H1 (cell line): ENCODE data around the gene PDZD2. TPM values are rescaled to one million over a fixed set of nuclear protein-coding genes. Genes with fewer than 3 reads are reported as not detected.

ENCODE experiments used
- CTCF ChIA-PET: fragments of 300-600 bp; sonication (Branson Sonifier 250); formaldehyde crosslinking; loops from one replicate; lab custom pipeline; 2021; ENCODE audit not compliant: partially characterized antibody; lab: Charles Lee
- POLR2A ChIA-PET: fragments of 300-600 bp; sonication (Branson Sonifier 250); formaldehyde crosslinking; loops from one replicate; lab custom pipeline; 2021; ENCODE audit warnings: inconsistent platforms; ENCODE audit not compliant: partially characterized antibody; lab: Charles Lee
- DNase-seq, 2 experiments: peaks; one replicate each; pipeline versions ENCODE4 v3.0.0 to v3.0.0-alpha.2; 2010 to 2022; ENCODE audit warnings: low spot score in 2 of 2, low read depth in 1 of 2, mixed read lengths in 1 of 2
- FAIRE-seq: peaks from 2 replicates; lab custom pipeline; 2011; peaks lifted over from hg19 to GRCh38; lab: Jason Lieb, UNC
- H2AFZ ChIP-seq: 2 replicates; pipeline ENCODE4 v1.8.1; 2012; ENCODE audit warnings: low read length, inconsistent platforms
- H2AK5ac ChIP-seq: 2 replicates; pipeline ENCODE4 v1.6.1; 2013; ENCODE audit warnings: low read depth, low read length
- H2BK120ac ChIP-seq: replicated peaks from 2 replicates; pipeline ENCODE3; 2013; ENCODE audit warnings: low read depth, low read length, inconsistent platforms
- H2BK12ac ChIP-seq: 2 replicates; pipeline ENCODE4 v1.6.1; 2013; ENCODE audit warnings: low read depth, low read length
- H2BK15ac ChIP-seq: 2 replicates; pipeline ENCODE4 v1.6.1; 2013; ENCODE audit warnings: low read length
- H2BK20ac ChIP-seq: 2 replicates; pipeline ENCODE4 v1.6.1; 2013; ENCODE audit warnings: low read length
- H2BK5ac ChIP-seq: 2 replicates; pipeline ENCODE4 v1.6.1; 2013; ENCODE audit warnings: low read depth, low read length
- H3K14ac ChIP-seq: 2 replicates; pipeline ENCODE4 v1.6.1; 2013; ENCODE audit warnings: inconsistent platforms; ENCODE audit not compliant: insufficient read length
- H3K18ac ChIP-seq: 2 replicates; pipeline ENCODE4 v1.6.1; 2013; ENCODE audit warnings: low read length; ENCODE audit errors: extremely low read depth
- H3K23ac ChIP-seq: 2 replicates; pipeline ENCODE4 v1.6.1; 2013; ENCODE audit warnings: inconsistent platforms; ENCODE audit not compliant: insufficient read length
- H3K23me2 ChIP-seq: 2 replicates; pipeline ENCODE4 v1.6.1; 2013; ENCODE audit warnings: low read depth, low read length
- H3K27ac ChIP-seq: 2 replicates; pipeline ENCODE4 v1.6.1; 2011; ENCODE audit warnings: low read depth, low read length, inconsistent platforms
- H3K27me3 ChIP-seq, 4 experiments: replicated peaks in 1 of 4; 1 replicate in 1 of 4; 2 replicates in 3 of 4; pipeline versions ENCODE4 v1.6.1 to v1.8.1; 2011 to 2013; ENCODE audit warnings: low read length in 3 of 4, mild to moderate bottlenecking in 3 of 4, inconsistent platforms in 2 of 4, mixed read lengths in 2 of 4, moderate library complexity in 1 of 4; ENCODE audit not compliant: control insufficient read depth in 3 of 4, insufficient read depth in 3 of 4; ENCODE audit errors: extremely low read depth in 1 of 4
- H3K36me3 ChIP-seq, 4 experiments: 2 replicates each; pipeline versions ENCODE4 v1.6.1 to v1.8.1; 2011 to 2013; ENCODE audit warnings: mild to moderate bottlenecking in 4 of 4, low read length in 3 of 4, moderate library complexity in 2 of 4, control low read depth in 1 of 4, inconsistent platforms in 1 of 4; ENCODE audit not compliant: insufficient read depth in 4 of 4, control insufficient read depth in 2 of 4
- H3K4ac ChIP-seq: replicated peaks from 2 replicates; pipeline ENCODE3; 2013; ENCODE audit warnings: low read length, low read depth, mixed read lengths, inconsistent platforms; ENCODE audit not compliant: insufficient read length
- H3K4me1 ChIP-seq, 4 experiments: replicated peaks in 1 of 4; 1 replicate in 1 of 4; 2 replicates in 3 of 4; pipeline versions ENCODE4 v1.6.1 to v1.8.1; 2011 to 2013; ENCODE audit warnings: low read length in 3 of 4, inconsistent platforms in 2 of 4, mixed read lengths in 1 of 4; ENCODE audit not compliant: insufficient read depth in 4 of 4, control insufficient read depth in 3 of 4
- H3K4me2 ChIP-seq, 2 experiments: 2 replicates each; pipeline versions ENCODE4 v1.6.1 to v1.8.1; 2011 to 2013; ENCODE audit warnings: low read depth in 2 of 2, low read length in 2 of 2, control low read depth in 1 of 2, inconsistent platforms in 1 of 2, mild to moderate bottlenecking in 1 of 2; ENCODE audit not compliant: insufficient read depth in 1 of 2
- H3K4me3 ChIP-seq, 4 experiments: fragments of 200-600, 300-600 bp in 1 of 4; sonication (generic), shearing (Covaris generic), sonication (Bioruptor Twin) in 1 of 4; 2 replicates each; pipeline versions ENCODE4 v1.5.1 to v1.8.1; 2011 to 2016; ENCODE audit warnings: low read length in 4 of 4, low read depth in 3 of 4, control low read depth in 2 of 4, inconsistent platforms in 2 of 4, mild to moderate bottlenecking in 2 of 4, mixed read lengths in 1 of 4, moderate library complexity in 1 of 4; ENCODE audit not compliant: insufficient read depth in 2 of 4; ENCODE audit errors: extremely low read depth in 1 of 4
- H3K56ac ChIP-seq: replicated peaks from 2 replicates; pipeline ENCODE3; 2013; ENCODE audit warnings: low read depth, mild to moderate bottlenecking, mixed read lengths, low read length, inconsistent platforms; ENCODE audit not compliant: insufficient read length
- H3K79me1 ChIP-seq: 2 replicates; pipeline ENCODE4 v1.6.1; 2013; ENCODE audit warnings: low read depth, low read length, control low read depth
- H3K79me2 ChIP-seq, 2 experiments: 2 replicates each; pipeline versions ENCODE4 v1.6.1 to v1.8.1; 2012 to 2013; ENCODE audit warnings: low read length in 2 of 2, mild to moderate bottlenecking in 2 of 2, inconsistent platforms in 1 of 2; ENCODE audit not compliant: insufficient read depth in 2 of 2, control insufficient read depth in 1 of 2
- H3K9ac ChIP-seq, 4 experiments: replicated peaks in 1 of 4; 1 replicate in 1 of 4; 2 replicates in 3 of 4; pipeline versions ENCODE4 v1.6.1 to v1.8.1; 2011 to 2013; ENCODE audit warnings: low read depth in 3 of 4, low read length in 3 of 4, control low read depth in 2 of 4, mild to moderate bottlenecking in 2 of 4, moderate library complexity in 2 of 4, inconsistent platforms in 1 of 4; ENCODE audit errors: extremely low read depth in 1 of 4
- H3K9me3 ChIP-seq, 2 experiments: 2 replicates each; pipeline versions ENCODE4 v1.6.1 to v1.8.1; 2012 to 2013; ENCODE audit warnings: mild to moderate bottlenecking in 2 of 2, moderate library complexity in 2 of 2, control low read depth in 1 of 2, inconsistent platforms in 1 of 2, low read depth in 1 of 2, low read length in 1 of 2, mixed read lengths in 1 of 2; ENCODE audit not compliant: insufficient read depth in 2 of 2
- H4K20me1 ChIP-seq, 2 experiments: replicated peaks in 1 of 2; 2 replicates each; pipeline versions ENCODE3 to v1.8.1; 2011 to 2013; ENCODE audit warnings: inconsistent platforms in 2 of 2, low read length in 2 of 2, mild to moderate bottlenecking in 1 of 2; ENCODE audit not compliant: insufficient read depth in 2 of 2, control insufficient read depth in 1 of 2
- H4K5ac ChIP-seq: 2 replicates; pipeline ENCODE4 v1.6.1; 2013; ENCODE audit warnings: low read length, low read depth, mixed read lengths, inconsistent platforms; ENCODE audit not compliant: insufficient read length
- H4K8ac ChIP-seq: 2 replicates; pipeline ENCODE4 v1.8.0; 2013; ENCODE audit warnings: mild to moderate bottlenecking, moderate library complexity, low read length, inconsistent platforms; ENCODE audit not compliant: insufficient read depth; ENCODE audit errors: extremely low read depth
- H4K91ac ChIP-seq: replicated peaks from 2 replicates; pipeline ENCODE3; 2013; ENCODE audit warnings: low read length, mixed read lengths, inconsistent platforms; ENCODE audit not compliant: insufficient read length
- CBX5 ChIP-seq: fragments of 300-800, 300-1000 bp; sonication (generic); IDR thresholded peaks from 2 replicates; pipeline ENCODE4 v1.7.1; 2016; ENCODE audit warnings: antibody characterized with exemption, low read length, low read depth
- EP300 ChIP-seq, 2 experiments: IDR thresholded peaks; 1 replicate in 1 of 2; 2 replicates in 1 of 2; pipeline ENCODE4 v1.6.1; 2011 to 2012; ENCODE audit warnings: low read depth in 2 of 2, low read length in 2 of 2, mild to moderate bottlenecking in 2 of 2, borderline replicate concordance in 1 of 2, inconsistent platforms in 1 of 2, moderate library complexity in 1 of 2
- GTF2F1 ChIP-seq: IDR thresholded peaks from 2 replicates; pipeline ENCODE4 v1.6.1; 2012; ENCODE audit warnings: low read depth, low read length, improper control_type of control experiment, borderline replicate concordance
- HDAC2 ChIP-seq, 2 experiments: fragments of 300-600 bp in 1 of 2; sonication (generic) in 1 of 2; IDR thresholded peaks; 2 replicates each; pipeline ENCODE4 v1.6.1; 2011 to 2012; ENCODE audit warnings: low read depth in 2 of 2, low read length in 2 of 2, mild to moderate bottlenecking in 2 of 2, moderate library complexity in 2 of 2, borderline replicate concordance in 1 of 2, inconsistent platforms in 1 of 2
- RXRA ChIP-seq: IDR thresholded peaks from 2 replicates; pipeline ENCODE4 v1.6.1; 2011; ENCODE audit warnings: low read depth, mild to moderate bottlenecking, low read length, moderate library complexity; ENCODE audit not compliant: insufficient read depth
- SIRT6 ChIP-seq: IDR thresholded peaks from one replicate; pipeline ENCODE4 v1.7.1; 2012; ENCODE audit warnings: low read length, inconsistent platforms
- WGBS, 2 experiments: shearing (Covaris generic) in 1 of 2; methylation state at CpG; one replicate each; pipeline versions ENCODE4 v1.1.6 to v1.1.7; 2013 to 2015; ENCODE audit warnings: low lambda C conversion rate in 2 of 2, mixed read lengths in 2 of 2, inconsistent platforms in 1 of 2, low coverage in 1 of 2, missing lambda C conversion rate in 1 of 2; ENCODE audit not compliant: insufficient replicate concordance in 2 of 2, insufficient coverage in 1 of 2, insufficient read length in 1 of 2; ENCODE audit errors: extremely low coverage in 1 of 2, missing lambda C conversion rate in 1 of 2; 5-methylcytosine and 5-hydroxymethylcytosine counted together
- polyA plus RNA-seq, 7 experiments: library from polyadenylated mRNA; depleted of rRNA in 3 of 7; stranded (reverse) in 5 of 7; unstranded in 2 of 7; fragments of >200 nt in 5 of 7; fragments of 200-250 nt in 2 of 7; gene quantifications; 1 replicate in 5 of 7; 2 replicates in 1 of 7; 4 replicates in 1 of 7; pipeline versions ENCODE4 v1.2.1 to v1.2.3, GENCODE V29; 2011 to 2013; ENCODE audit warnings: missing spikeins in 2 of 7, mixed read lengths in 2 of 7
- total RNA-seq: library from RNA; stranded (reverse); fragmentation: NEBNext Ultra II Directional; extraction: Animal tissue kit (Norgen Biotek cat#: 25700); gene quantifications from 2 replicates; pipeline ENCODE4 v1.2.1, GENCODE V29; 2021
- TF ChIP-seq, protein P1 (sequence below): IDR thresholded peaks from 2 replicates; pipeline ENCODE4 v1.6.1; 2011; ENCODE audit warnings: low read length, improper control_type of control experiment
- TF ChIP-seq, protein P2 (sequence below), 3 experiments: IDR thresholded peaks; 1 replicate in 2 of 3; 2 replicates in 1 of 3; pipeline versions ENCODE4 v1.5.1 to v1.6.1; 2011; ENCODE audit warnings: low read length in 3 of 3, mild to moderate bottlenecking in 3 of 3, inconsistent platforms in 2 of 3, low read depth in 1 of 3, moderate library complexity in 1 of 3; ENCODE audit not compliant: insufficient read depth in 1 of 3; ENCODE audit errors: control extremely low read depth in 1 of 3

PDZD2 gene
- total and polyA plus RNA-seq, 2 of the 8 experiments (the other 6 are each of a cell fraction or from before 2014, with no cell fraction given), result 1.2 to 6.8 TPM

GRCh38 chr5:31860726-31861433 is 221.9 kb downstream of the PDZD2 start:
- H4K20me1 ChIP-seq, result no peaks in the 10 kb centered on the region
- H3K27ac ChIP-seq, result no peak overlapping the region
- H3K23me2 ChIP-seq, result no peaks in the 10 kb centered on the region
- H4K8ac ChIP-seq, result no peak overlapping the region
- no peaks in the 10 kb centered on the region for H3K79me1 ChIP-seq
- no peak overlapping the region for H3K9ac ChIP-seq
- no peak overlapping the region for H2BK5ac ChIP-seq
- no peak overlapping the region for H2AFZ ChIP-seq
- DNase-seq, result no peak
- peaks cover 3 to 9% (median 6%) of the 10 kb centered on the region in 4 experiments; a peak in 4 of 7 replicates for H3K4me1 ChIP-seq
- H4K5ac ChIP-seq, result no peak overlapping the region
- H3K56ac ChIP-seq, result no peak overlapping the region
- no peak overlapping the region for H2BK120ac ChIP-seq
- ChIA-PET CTCF (interaction anchor here (0.9 to 1.3 kb wide), 2 partner anchors 69 to 216 kb away, joined by 3 to 4 read pairs; no protein-coding TSS in a partner anchor), POLR2A (no interaction called here)
- 0 out of 4 replicates have a peak, but pooled peaks cover 3 to 6% of the 10 kb centered on the region in 2 experiments for H3K9me3 ChIP-seq
- no peaks in the 10 kb centered on the region for H3K79me2 ChIP-seq
- no peak overlapping the region for H3K23ac ChIP-seq
- H3K4me2 ChIP-seq, result no peak overlapping the region
- H3K18ac ChIP-seq, result no peak overlapping the region
- H4K91ac ChIP-seq, result no peak overlapping the region
- H3K27me3 ChIP-seq, result no peaks in the 10 kb centered on the region
- no peak overlapping the region for H3K14ac ChIP-seq
- no peak overlapping the region for H2BK12ac ChIP-seq
- no peak overlapping the region for H2BK15ac ChIP-seq
- no peak overlapping the region for H3K4ac ChIP-seq
- no peak overlapping the region for H2BK20ac ChIP-seq
- FAIRE-seq, result no peak
- no peak overlapping the region for H2AK5ac ChIP-seq
- 94% methylated on average over 9 of the region's 9 CpGs; no CpG with 5 or more reads in 1 of the 2 experiments for WGBS, 2 experiments
- H3K36me3 ChIP-seq, result no peaks in the 10 kb centered on the region; a peak in 2 of 8 replicates
- H3K4me3 ChIP-seq, result no peak overlapping the region
- TF ChIP-seq, protein P1, sequence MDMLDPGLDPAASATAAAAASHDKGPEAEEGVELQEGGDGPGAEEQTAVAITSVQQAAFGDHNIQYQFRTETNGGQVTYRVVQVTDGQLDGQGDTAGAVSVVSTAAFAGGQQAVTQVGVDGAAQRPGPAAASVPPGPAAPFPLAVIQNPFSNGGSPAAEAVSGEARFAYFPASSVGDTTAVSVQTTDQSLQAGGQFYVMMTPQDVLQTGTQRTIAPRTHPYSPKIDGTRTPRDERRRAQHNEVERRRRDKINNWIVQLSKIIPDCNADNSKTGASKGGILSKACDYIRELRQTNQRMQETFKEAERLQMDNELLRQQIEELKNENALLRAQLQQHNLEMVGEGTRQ, result no peak
- no peak for TF ChIP-seq SIRT6
- no peak for TF ChIP-seq GTF2F1
- TF ChIP-seq RXRA, result no peak
- no peak for TF ChIP-seq HDAC2 (IDR thresholded peaks at IDR 0.05; ENCODE audit: borderline replicate concordance in 1 of 2, low read depth in 2 of 2, low read length in 2 of 2)
- TF ChIP-seq, protein P2, sequence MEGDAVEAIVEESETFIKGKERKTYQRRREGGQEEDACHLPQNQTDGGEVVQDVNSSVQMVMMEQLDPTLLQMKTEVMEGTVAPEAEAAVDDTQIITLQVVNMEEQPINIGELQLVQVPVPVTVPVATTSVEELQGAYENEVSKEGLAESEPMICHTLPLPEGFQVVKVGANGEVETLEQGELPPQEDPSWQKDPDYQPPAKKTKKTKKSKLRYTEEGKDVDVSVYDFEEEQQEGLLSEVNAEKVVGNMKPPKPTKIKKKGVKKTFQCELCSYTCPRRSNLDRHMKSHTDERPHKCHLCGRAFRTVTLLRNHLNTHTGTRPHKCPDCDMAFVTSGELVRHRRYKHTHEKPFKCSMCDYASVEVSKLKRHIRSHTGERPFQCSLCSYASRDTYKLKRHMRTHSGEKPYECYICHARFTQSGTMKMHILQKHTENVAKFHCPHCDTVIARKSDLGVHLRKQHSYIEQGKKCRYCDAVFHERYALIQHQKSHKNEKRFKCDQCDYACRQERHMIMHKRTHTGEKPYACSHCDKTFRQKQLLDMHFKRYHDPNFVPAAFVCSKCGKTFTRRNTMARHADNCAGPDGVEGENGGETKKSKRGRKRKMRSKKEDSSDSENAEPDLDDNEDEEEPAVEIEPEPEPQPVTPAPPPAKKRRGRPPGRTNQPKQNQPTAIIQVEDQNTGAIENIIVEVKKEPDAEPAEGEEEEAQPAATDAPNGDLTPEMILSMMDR (IDR thresholded peaks at IDR 0.05; ENCODE audit: control extremely low read depth in 1 of 3, insufficient read depth in 1 of 3, low read depth in 1 of 3, low read length in 3 of 3), result no peak
- TF ChIP-seq CBX5, result no peak
- TF ChIP-seq EP300 (IDR thresholded peaks at IDR 0.05; ENCODE audit: borderline replicate concordance in 1 of 2, low read depth in 2 of 2, low read length in 2 of 2), result no peak
